Measurements from ENCODE around the gene ATP8A2. TPM values are rescaled to one million over a fixed set of nuclear protein-coding genes. Genes with fewer than 3 reads are reported as not detected.

The ATP8A2 gene
- total RNA-seq, 1 experiment from 2014 or later = not detected

- intact Hi-C loops (cut with micrococcal nuclease; ENCODE audit: unreplicated experiment) (no loop called here), in situ Hi-C loops (cut with HindIII; ENCODE audit: low pct_unique_long_range_greater_than_20kb, low sequenced_read_pairs) (no loop called here)
- peaks cover 2% of the 10 kb centered on the region; the same call in 1 of the 2 replicates for H3K4me1 ChIP-seq (ENCODE audit: control insufficient read depth, insufficient read depth, low read length)
- H3K9me3 ChIP-seq (ENCODE audit: control insufficient read depth, insufficient read depth, low read depth, low read length) = no peaks in the 10 kb centered on the region
- POLR2A ChIA-PET = no interaction called here
- no peak for TF ChIP-seq SIN3A (IDR thresholded peaks at IDR 0.05; ENCODE audit: borderline replicate concordance, insufficient read depth, low read depth, low read length)
- no peak for DNase-seq (ENCODE audit: low read depth, low spot score)
- no peak overlapping the region for H3K4me3 ChIP-seq (ENCODE audit: low read depth in 2 of 2, low read length in 2 of 2)
- no peak overlapping the region for H3K27ac ChIP-seq (ENCODE audit: low read length)
- H3K36me3 ChIP-seq (ENCODE audit: control insufficient read depth, insufficient read depth, low read length) = no peaks in the 10 kb centered on the region
- BruUV-seq (replicated peaks) = no TSS peak
- ATAC-seq = no peak
- CTCF ChIA-PET = no interaction called here
- no peaks in the 10 kb centered on the region; the same call in 1 of the 2 replicates for H3K27me3 ChIP-seq (ENCODE audit: control insufficient read depth, insufficient read depth, low read length)
Observed at GRCh38 chr13:26017932-26018665, 646.3 kb downstream of the ATP8A2 start.

DNA sequence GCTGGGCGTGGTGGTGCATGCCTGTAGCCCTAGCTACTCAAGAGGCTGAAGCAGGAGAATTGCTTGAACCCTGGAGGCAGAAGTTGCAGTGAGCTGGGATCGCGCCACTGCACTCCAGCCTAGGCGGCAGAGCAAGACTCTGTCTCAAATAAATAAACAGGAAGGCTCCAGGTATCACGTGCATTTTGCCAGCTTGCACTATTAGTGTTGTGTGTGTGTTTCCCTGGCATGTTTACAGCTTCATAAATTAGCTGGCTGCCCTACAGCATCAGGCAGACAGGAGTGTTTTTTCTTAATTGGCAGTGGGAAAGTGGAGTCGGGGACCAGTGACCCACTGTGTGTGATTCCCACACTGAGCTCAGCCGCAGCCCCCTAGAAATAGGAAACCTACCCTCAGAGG is 647.5 kb downstream of the ATP8A2 start:
- CTCF ChIA-PET = no interaction called here
- ATAC-seq = no peak
- POLR2A ChIA-PET = no interaction called here
- in situ Hi-C loops (cut with HindIII; ENCODE audit: low pct_unique_long_range_greater_than_20kb, low sequenced_read_pairs) (no loop called here), intact Hi-C loops (cut with micrococcal nuclease; ENCODE audit: unreplicated experiment) (no loop called here)
- Histone ChIP-seq H3K4me3 (ENCODE audit: low read depth in 2 of 2, low read length in 2 of 2) (no peak overlapping the region), H3K27ac (ENCODE audit: low read length) (no peak overlapping the region), H3K36me3 (ENCODE audit: control insufficient read depth, insufficient read depth, low read length) (no peaks in the 10 kb centered on the region), H3K27me3 (ENCODE audit: control insufficient read depth, insufficient read depth, low read length) (no peaks in the 10 kb centered on the region; the same call in 1 of the 2 replicates), H3K9me3 (ENCODE audit: control insufficient read depth, insufficient read depth, low read depth, low read length) (no peaks in the 10 kb centered on the region), H3K4me1 (ENCODE audit: control insufficient read depth, insufficient read depth, low read length) (peaks cover 4% of the 10 kb centered on the region; the same call in 1 of the 2 replicates)
- TF ChIP-seq SIN3A (IDR thresholded peaks at IDR 0.05; ENCODE audit: borderline replicate concordance, insufficient read depth, low read depth, low read length) (no peak), TCF7L2 (IDR thresholded peaks at IDR 0.05; ENCODE audit: low read depth, low read length) (no peak), POLR2AphosphoS5 (IDR thresholded peaks at IDR 0.05; ENCODE audit: low read depth, low read length) (no peak), CTCF (IDR thresholded peaks at IDR 0.05) (no peak)
- TF ChIP-seq, protein P1, sequence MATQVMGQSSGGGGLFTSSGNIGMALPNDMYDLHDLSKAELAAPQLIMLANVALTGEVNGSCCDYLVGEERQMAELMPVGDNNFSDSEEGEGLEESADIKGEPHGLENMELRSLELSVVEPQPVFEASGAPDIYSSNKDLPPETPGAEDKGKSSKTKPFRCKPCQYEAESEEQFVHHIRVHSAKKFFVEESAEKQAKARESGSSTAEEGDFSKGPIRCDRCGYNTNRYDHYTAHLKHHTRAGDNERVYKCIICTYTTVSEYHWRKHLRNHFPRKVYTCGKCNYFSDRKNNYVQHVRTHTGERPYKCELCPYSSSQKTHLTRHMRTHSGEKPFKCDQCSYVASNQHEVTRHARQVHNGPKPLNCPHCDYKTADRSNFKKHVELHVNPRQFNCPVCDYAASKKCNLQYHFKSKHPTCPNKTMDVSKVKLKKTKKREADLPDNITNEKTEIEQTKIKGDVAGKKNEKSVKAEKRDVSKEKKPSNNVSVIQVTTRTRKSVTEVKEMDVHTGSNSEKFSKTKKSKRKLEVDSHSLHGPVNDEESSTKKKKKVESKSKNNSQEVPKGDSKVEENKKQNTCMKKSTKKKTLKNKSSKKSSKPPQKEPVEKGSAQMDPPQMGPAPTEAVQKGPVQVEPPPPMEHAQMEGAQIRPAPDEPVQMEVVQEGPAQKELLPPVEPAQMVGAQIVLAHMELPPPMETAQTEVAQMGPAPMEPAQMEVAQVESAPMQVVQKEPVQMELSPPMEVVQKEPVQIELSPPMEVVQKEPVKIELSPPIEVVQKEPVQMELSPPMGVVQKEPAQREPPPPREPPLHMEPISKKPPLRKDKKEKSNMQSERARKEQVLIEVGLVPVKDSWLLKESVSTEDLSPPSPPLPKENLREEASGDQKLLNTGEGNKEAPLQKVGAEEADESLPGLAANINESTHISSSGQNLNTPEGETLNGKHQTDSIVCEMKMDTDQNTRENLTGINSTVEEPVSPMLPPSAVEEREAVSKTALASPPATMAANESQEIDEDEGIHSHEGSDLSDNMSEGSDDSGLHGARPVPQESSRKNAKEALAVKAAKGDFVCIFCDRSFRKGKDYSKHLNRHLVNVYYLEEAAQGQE (IDR thresholded peaks at IDR 0.05; ENCODE audit: insufficient read depth in 1 of 2, low read depth in 2 of 2, low read length in 1 of 2) = no peak
- no peak for DNase-seq (ENCODE audit: low read depth, low spot score)
- BruUV-seq (replicated peaks) = no TSS peak

All from Panc1 (cell line).